Endothelial cell of umbilical vein (primary cell): ENCODE data around the gene SNAP25. TPM values are rescaled to one million over a fixed set of nuclear protein-coding genes. Genes with fewer than 3 reads are reported as not detected.

Experiments used
- BruUV-seq: library from RNA; stranded (reverse); fragments of 400-500 nt; replicated peaks from 2 replicates; lab custom pipeline; 2021; lab: Mats Ljungman, UMichigan
- CTCF ChIA-PET: fragments of 300-600, 350-600 bp; sonication (Branson Sonifier 250); formaldehyde crosslinking; loops from one replicate; lab custom pipeline; 2021; ENCODE audit warnings: antibody characterized with exemption, inconsistent platforms; lab: Charles Lee
- POLR2A ChIA-PET: fragments of 300-600, 350-600 bp; sonication (Branson Sonifier 250); formaldehyde crosslinking; loops from one replicate; lab custom pipeline; 2021; ENCODE audit warnings: antibody characterized with exemption, inconsistent platforms; lab: Charles Lee
- DNase-seq: peaks from one replicate; pipeline ENCODE4 v3.0.0-alpha.2; 2011; ENCODE audit warnings: low read depth, low spot score
- FAIRE-seq: peaks from 2 replicates; lab custom pipeline; 2011; peaks lifted over from hg19 to GRCh38; lab: Jason Lieb, UNC
- H2AFZ ChIP-seq: 2 replicates; pipeline ENCODE4 v1.6.0; 2012; ENCODE audit warnings: low read depth, low read length, control low read depth, inconsistent platforms
- H3K27ac ChIP-seq: 2 replicates; pipeline ENCODE4 v1.5.1; 2011; ENCODE audit warnings: low read depth, mild to moderate bottlenecking, control low read depth, low read length, moderate library complexity; ENCODE audit not compliant: insufficient read depth
- H3K27me3 ChIP-seq, 2 experiments: 2 replicates each; pipeline versions ENCODE4 v1.6.0 to v1.6.1; 2011; ENCODE audit warnings: low read length in 2 of 2, mixed read lengths in 1 of 2; ENCODE audit not compliant: control insufficient read depth in 2 of 2, insufficient read depth in 2 of 2
- H3K36me3 ChIP-seq, 2 experiments: 2 replicates in 1 of 2; 3 replicates in 1 of 2; pipeline ENCODE4 v1.5.1; 2011; ENCODE audit warnings: low read length in 2 of 2, mild to moderate bottlenecking in 1 of 2, moderate library complexity in 1 of 2; ENCODE audit not compliant: control insufficient read depth in 2 of 2, insufficient read depth in 2 of 2; ENCODE audit errors: extremely low read depth in 1 of 2
- H3K4me1 ChIP-seq: 3 replicates; pipeline ENCODE4 v1.5.1; 2011; ENCODE audit warnings: mild to moderate bottlenecking, low read length; ENCODE audit not compliant: control insufficient read depth, insufficient read depth; ENCODE audit errors: extremely low read depth
- H3K4me2 ChIP-seq: 2 replicates; pipeline ENCODE4 v1.6.1; 2011; ENCODE audit warnings: low read length, control low read depth, mixed read lengths; ENCODE audit not compliant: insufficient read depth
- H3K4me3 ChIP-seq, 3 experiments: fragments of 200-600 bp in 1 of 3; sonication (generic), shearing (Covaris generic) in 1 of 3; replicated peaks in 1 of 3; 2 replicates each; pipeline ENCODE4 v1.5.1; 2011 to 2016; ENCODE audit warnings: control low read depth in 3 of 3, low read length in 3 of 3, mild to moderate bottlenecking in 2 of 3, inconsistent platforms in 1 of 3, low read depth in 1 of 3, moderate library complexity in 1 of 3; ENCODE audit not compliant: insufficient read depth in 1 of 3
- H3K79me2 ChIP-seq: 2 replicates; pipeline ENCODE4 v1.6.0; 2012; ENCODE audit warnings: low read length, inconsistent platforms; ENCODE audit not compliant: control insufficient read depth, insufficient read depth
- H3K9ac ChIP-seq: replicated peaks from 2 replicates; pipeline ENCODE3; 2011; ENCODE audit warnings: low read length, control low read depth; ENCODE audit not compliant: insufficient read depth; ENCODE audit errors: extremely low read depth
- H3K9me1 ChIP-seq: replicated peaks from 3 replicates; pipeline ENCODE4 v1.6.0; 2011; ENCODE audit warnings: mild to moderate bottlenecking, low read length; ENCODE audit not compliant: control insufficient read depth, insufficient read depth; ENCODE audit errors: extremely low read depth
- H3K9me3 ChIP-seq: replicated peaks from 2 replicates; pipeline ENCODE4 v1.5.1; 2012; ENCODE audit warnings: low read length, inconsistent platforms; ENCODE audit not compliant: control insufficient read depth, insufficient read depth
- H4K20me1 ChIP-seq: replicated peaks from 2 replicates; pipeline ENCODE3; 2011; ENCODE audit warnings: mild to moderate bottlenecking, low read length; ENCODE audit not compliant: control insufficient read depth, insufficient read depth; ENCODE audit errors: extremely low read depth
- EZH2 ChIP-seq: IDR thresholded peaks from 2 replicates; pipeline ENCODE4 v1.6.1; 2012; ENCODE audit warnings: borderline replicate concordance, low read depth, mild to moderate bottlenecking, moderate library complexity, low read length, inconsistent platforms; ENCODE audit not compliant: severe bottlenecking
- FOS ChIP-seq: IDR thresholded peaks from 2 replicates; pipeline ENCODE4 v1.6.1; 2011; ENCODE audit warnings: mild to moderate bottlenecking, low read length, moderate library complexity, borderline replicate concordance; ENCODE audit not compliant: insufficient read depth
- GATA2 ChIP-seq: IDR thresholded peaks from 2 replicates; pipeline ENCODE4 v1.7.0; 2011; ENCODE audit warnings: low read depth, mild to moderate bottlenecking, moderate library complexity, mixed read lengths, low read length; ENCODE audit not compliant: insufficient read length, insufficient read depth
- JUN ChIP-seq: IDR thresholded peaks from 2 replicates; pipeline ENCODE4 v1.6.1; 2011; ENCODE audit warnings: borderline replicate concordance, low read depth; ENCODE audit not compliant: insufficient read length, insufficient read depth
- MYC ChIP-seq: IDR thresholded peaks from one replicate; pipeline ENCODE4 v1.6.1; 2011; ENCODE audit warnings: mild to moderate bottlenecking, low read depth, low read length
- POLR2A ChIP-seq: IDR thresholded peaks from 2 replicates; pipeline ENCODE4 v1.6.1; 2012; ENCODE audit warnings: low read depth, mild to moderate bottlenecking, control low read depth, low read length
- POLR2AphosphoS5 ChIP-seq: IDR thresholded peaks from 2 replicates; pipeline ENCODE4 v1.6.1; 2012; ENCODE audit warnings: low read depth, mild to moderate bottlenecking, control low read depth, low read length, moderate library complexity; ENCODE audit not compliant: insufficient read depth
- dilution Hi-C: fragments of 300-500 bp; cut with MboI; formaldehyde crosslinking; loops from one replicate; pipeline ENCODE4 v1.15.0; 2019; ENCODE audit warnings: low sequenced_read_pairs; ENCODE audit not compliant: extremely low pct_ligation_motif_present
- intact Hi-C: fragments of 100-400 bp; cut with micrococcal nuclease; formaldehyde crosslinking; loops from one replicate; pipeline ENCODE4 v1.10.0; 2022
- polyA plus RNA-seq, 4 experiments: library from polyadenylated mRNA; depleted of rRNA in 3 of 4; stranded (reverse) in 3 of 4; unstranded in 1 of 4; fragments of >200 nt; gene quantifications; 2 replicates each; pipeline versions ENCODE4 v1.2.1 to v1.2.3, GENCODE V29; 2011 to 2012; ENCODE audit warnings: missing spikeins in 1 of 4
- total RNA-seq: library from RNA; stranded (reverse); gene quantifications from 2 replicates; pipeline ENCODE4 v1.2.3, GENCODE V29; 2021
- TF ChIP-seq, protein P1 (sequence below): IDR thresholded peaks from 2 replicates; pipeline ENCODE4 v1.6.1; 2011; ENCODE audit not compliant: insufficient read depth, insufficient read length
- TF ChIP-seq, protein P2 (sequence below), 2 donors: IDR thresholded peaks; 1 replicate in 1 of 2; 2 replicates in 1 of 2; pipeline ENCODE4 v1.5.1; 2011; ENCODE audit warnings: low read length in 2 of 2, mild to moderate bottlenecking in 2 of 2, moderate library complexity in 2 of 2, control low read depth in 1 of 2, inconsistent platforms in 1 of 2, low read depth in 1 of 2; ENCODE audit not compliant: insufficient read depth in 1 of 2; ENCODE audit errors: extremely low read depth in 1 of 2

The SNAP25 gene
- total and polyA plus RNA-seq, 2 donors (not counting 3 experiments of a cell fraction or from before 2014, with no cell fraction given): 3.9 to 4.4 TPM

DNA sequence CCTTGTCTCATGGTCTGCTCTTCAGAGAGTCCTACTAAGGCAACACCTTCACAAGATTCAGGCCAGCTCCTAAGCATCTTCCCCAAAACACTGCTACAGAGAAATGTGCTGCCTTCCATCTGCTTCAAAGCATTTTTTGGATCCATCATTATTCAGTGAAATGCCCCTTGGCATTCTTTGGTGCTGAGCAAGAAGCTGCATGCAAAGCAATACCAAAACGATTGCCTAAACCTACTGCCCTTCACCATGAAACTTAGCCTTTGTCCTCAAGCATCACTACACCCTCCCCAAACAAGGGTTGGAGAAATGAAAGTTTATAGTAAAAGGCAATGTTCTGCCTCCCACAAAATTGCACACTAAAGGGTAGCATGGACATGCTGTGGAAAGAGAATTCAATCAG lies 93.5 kb downstream of the SNAP25 start:
- Histone ChIP-seq H3K9ac (no peak overlapping the region), H2AFZ (no peak overlapping the region), H3K9me3 (no peaks in the 10 kb centered on the region), H3K27ac (no peak overlapping the region), H3K36me3 (no peaks in the 10 kb centered on the region), H3K4me3 (no peak overlapping the region), H3K27me3 (no peaks in the 10 kb centered on the region), H4K20me1 (no peaks in the 10 kb centered on the region), H3K9me1 (no peaks in the 10 kb centered on the region), H3K4me2 (no peak overlapping the region), H3K4me1 (peaks cover 26% of the 10 kb centered on the region), H3K79me2 (no peaks in the 10 kb centered on the region)
- dilution Hi-C loops (no loop called here), intact Hi-C loops (no loop called here)
- FAIRE-seq (no peak), DNase-seq (no peak)
- no TSS peak for BruUV-seq
- ChIA-PET CTCF (no interaction called here), POLR2A (no interaction called here)
- TF ChIP-seq, protein P1, sequence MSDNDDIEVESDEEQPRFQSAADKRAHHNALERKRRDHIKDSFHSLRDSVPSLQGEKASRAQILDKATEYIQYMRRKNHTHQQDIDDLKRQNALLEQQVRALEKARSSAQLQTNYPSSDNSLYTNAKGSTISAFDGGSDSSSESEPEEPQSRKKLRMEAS: no peak
- TF ChIP-seq POLR2AphosphoS5 (no peak), EZH2 (no peak), JUN (no peak), FOS (no peak), POLR2A (no peak), GATA2 (no peak), MYC (no peak)
- TF ChIP-seq, protein P2, sequence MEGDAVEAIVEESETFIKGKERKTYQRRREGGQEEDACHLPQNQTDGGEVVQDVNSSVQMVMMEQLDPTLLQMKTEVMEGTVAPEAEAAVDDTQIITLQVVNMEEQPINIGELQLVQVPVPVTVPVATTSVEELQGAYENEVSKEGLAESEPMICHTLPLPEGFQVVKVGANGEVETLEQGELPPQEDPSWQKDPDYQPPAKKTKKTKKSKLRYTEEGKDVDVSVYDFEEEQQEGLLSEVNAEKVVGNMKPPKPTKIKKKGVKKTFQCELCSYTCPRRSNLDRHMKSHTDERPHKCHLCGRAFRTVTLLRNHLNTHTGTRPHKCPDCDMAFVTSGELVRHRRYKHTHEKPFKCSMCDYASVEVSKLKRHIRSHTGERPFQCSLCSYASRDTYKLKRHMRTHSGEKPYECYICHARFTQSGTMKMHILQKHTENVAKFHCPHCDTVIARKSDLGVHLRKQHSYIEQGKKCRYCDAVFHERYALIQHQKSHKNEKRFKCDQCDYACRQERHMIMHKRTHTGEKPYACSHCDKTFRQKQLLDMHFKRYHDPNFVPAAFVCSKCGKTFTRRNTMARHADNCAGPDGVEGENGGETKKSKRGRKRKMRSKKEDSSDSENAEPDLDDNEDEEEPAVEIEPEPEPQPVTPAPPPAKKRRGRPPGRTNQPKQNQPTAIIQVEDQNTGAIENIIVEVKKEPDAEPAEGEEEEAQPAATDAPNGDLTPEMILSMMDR (IDR thresholded peaks at IDR 0.05; ENCODE audit: extremely low read depth in 1 of 2, insufficient read depth in 1 of 2, low read depth in 1 of 2, low read length in 2 of 2): no peak
